ENCODE data around the gene PTPRG.

Gene PTPRG

DNA sequence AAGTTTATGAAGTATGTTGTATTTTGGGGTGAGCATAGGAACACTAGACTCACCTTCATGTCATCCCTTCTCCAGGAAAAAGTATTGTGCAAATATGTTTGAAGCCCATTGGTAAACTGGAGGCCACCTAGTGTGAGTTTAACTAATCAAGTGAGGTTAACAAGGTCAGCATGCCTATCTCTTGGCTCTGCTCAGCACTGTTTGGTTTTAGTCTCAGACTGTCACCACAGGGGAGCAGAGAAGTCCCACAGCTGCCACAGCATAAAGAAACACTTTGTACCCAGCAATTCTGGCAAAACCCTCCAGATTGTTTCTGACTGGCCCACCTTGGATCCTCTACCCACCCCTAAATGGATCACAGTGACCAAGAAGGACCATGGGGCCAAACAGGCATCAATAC lies 659.2 kb downstream of the PTPRG start:
- DNase-seq = no peak

DNA sequence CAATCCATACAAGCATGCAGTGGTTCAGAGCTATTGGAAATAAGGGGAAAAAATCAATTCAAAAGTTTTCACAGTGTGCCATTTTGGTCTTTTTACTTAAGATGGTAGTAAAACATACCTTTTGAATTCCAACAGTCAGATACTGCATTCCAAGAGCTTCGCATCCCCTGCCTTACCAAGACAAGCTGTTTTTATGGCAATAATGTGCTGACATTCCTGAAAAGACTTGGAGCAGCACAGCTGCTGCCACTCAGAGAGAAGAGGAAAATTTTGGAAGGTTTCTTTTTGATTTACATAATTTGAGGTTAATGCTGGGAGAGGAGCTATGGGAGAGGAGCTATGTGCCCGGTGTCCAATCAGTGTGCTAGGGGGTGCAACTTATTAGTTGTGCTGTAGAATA lies 663.7 kb downstream of the PTPRG start:
- DNase-seq = no peak

DNA sequence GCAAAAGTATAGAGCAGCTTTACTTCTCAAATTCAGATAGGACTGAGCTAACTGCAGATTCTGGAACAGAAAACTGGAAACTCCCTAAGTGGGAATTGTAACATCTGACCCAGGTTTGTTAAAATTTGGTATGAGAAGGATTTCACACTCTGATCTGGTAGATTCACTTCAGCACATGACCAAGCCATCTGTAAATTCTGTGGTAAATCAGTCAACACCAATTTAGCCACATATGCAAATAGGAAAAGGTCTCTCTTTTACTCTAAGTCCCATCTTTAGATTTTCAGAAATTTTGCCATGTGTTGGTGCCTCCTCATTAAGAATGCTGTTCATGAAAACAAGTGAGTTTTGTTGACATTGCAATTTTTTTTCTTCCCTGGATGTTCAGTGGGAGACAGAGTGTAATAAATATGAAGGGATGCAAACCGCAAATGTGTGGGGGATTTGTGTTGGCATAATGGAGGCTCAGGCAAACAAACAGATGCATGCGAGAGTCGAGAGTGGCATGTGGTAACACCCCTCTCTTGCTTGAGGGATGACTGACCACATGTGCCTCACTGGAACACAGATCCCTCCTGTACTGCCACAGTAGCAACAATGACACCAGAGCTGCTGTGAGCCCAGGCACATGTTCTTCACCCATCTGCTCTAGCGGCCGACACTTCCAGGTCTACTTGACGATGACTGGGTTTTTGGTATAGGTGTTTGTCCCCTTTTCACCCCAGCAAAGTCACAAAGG lies 665.4 kb downstream of the PTPRG start:
- no peak for DNase-seq

- no peak for DNase-seq
These were observed 667.1 kb downstream of the PTPRG start for GRCh38 chr3:62228467-62228866.

DNA sequence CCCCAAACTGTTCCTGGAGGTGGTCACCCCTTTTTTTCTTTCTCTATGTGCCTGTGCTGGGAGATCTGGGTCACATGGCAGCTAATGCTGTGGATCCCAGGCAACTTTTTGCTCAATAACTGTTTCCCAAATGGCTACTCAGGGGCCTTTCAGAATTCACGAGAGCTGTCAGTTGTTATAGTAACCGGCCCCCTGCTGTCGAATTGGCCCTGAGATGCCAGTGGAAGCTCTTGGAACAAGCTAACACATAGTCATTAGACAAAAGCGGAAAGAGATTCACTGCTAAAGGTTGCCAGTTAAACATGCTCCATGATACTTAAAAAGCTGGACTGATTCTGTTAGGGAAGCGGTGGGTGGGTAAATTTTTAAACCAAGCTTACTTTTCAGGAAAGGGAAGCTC lies 667.8 kb downstream of the PTPRG start:
- no peak for DNase-seq

GRCh38 chr3:62229908-62230307 lies 668.5 kb downstream of the PTPRG start:
- DNase-seq = no peak

- no peak for DNase-seq
These were observed 671.7 kb downstream of the PTPRG start for GRCh38 chr3:62233065-62233464.

GRCh38 chr3:62236016-62236415 lies 674.6 kb downstream of the PTPRG start:
- DNase-seq = no peak

DNA sequence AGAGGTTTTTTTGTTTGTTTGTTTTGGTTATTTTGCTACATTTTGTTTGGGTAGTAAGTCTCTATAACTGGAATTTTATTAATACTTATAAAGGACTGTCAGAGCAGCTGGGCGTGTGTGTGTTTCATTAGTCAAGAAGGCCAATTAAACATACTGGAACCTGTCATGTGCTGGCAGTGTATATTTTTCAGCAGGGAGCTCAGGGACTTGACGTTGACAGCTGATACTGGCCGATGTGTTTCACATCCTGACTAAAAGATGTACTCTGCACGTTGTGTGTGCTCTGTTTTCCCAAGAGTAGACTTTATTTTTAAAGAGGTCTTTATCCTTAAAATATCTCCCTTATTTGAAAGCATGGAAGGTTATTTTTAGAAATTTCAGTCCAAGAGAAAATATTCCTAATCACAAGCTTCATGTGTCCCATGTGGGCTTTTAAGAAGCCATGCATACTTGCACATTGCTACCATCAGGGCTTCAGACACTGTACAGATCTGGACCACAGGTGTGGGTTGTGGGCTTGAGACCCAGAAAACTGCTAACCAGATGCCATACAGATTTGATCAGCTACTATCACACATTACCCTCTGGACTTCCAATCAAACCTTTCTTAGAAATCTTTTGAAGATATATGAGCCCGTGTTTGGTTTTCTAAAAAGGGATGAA lies 676.0 kb downstream of the PTPRG start:
- no peak for DNase-seq

DNA sequence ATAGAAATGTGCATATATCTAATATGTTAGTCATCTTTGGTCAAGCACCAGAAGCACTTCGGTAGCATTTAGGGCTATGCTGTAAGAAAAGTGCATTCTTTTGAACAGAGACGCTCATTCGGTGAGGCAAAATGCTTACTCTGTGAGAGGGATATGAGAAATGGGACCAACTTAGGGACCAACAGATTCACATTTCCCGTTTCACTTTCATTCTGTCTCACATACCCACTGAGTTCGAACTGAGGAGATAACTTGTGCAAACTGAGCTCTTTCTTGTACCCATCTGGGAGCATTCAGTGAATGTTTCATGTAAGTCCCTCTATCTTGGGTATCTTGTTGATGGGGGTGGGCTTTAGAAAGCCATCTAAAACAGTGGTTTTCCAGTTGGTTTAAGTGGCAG lies 676.6 kb downstream of the PTPRG start:
- DNase-seq = no peak

DNA sequence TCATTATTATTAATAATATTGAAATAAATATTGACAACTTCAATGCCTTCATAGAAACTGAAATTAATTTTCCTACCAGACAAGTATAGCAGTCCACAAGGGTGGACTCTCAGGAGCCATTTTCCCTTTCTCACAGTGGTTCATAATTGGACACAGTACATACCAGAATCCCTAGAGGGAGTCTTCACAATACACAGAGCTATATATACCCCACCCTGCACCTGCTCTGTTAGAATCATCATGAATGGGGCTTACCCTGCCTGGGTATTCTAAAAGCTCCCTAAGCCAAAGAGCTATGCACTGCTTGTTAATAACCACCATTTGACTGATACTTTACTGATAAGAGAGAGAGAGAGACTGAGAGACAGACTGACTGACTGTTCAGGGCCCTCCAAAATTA lies 677.1 kb downstream of the PTPRG start:
- no peak for DNase-seq

- no peak for DNase-seq
These were observed 679.9 kb downstream of the PTPRG start for GRCh38 chr3:62241279-62241678.

- no peak for DNase-seq
These were observed 681.6 kb downstream of the PTPRG start for GRCh38 chr3:62242831-62243509.

DNA sequence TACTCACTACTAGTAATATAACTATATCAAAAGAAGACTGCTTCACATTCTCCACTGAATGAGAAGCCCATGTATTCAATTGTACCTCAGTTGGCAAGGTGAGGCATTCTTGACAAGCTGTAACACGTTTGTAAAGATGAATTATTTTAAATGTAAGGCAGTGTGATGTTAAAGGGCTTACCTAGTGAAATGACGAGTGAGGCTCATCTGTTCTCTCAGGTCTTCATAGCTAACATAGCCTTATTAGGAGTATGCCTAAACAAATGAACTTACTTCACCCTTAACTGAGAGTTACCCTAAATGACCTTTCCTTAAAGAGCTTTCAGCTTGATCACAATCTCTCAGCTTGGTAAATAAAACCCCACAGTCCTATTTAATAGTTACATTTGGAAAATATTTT lies 684.7 kb downstream of the PTPRG start:
- DNase-seq = no peak

DNA sequence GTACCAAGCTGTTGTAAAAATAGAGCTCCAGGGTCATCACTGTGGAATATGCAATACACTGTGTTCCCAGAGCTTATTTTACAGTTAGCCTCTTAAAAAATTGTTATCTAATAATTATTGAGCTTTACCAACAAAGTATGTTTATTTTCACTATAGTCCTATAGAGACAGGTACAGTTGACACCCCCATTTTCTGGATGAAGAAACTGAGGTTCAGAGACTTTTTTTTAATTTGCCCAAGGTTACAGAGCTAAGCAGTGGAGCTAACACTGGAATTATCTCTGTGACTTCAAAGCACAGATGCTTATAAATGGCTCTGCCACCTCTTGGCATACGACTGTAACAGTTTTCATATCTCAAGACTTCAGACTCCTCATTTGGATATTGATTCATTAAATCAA lies 685.6 kb downstream of the PTPRG start:
- DNase-seq = no peak

GRCh38 chr3:62248734-62249483 lies 687.5 kb downstream of the PTPRG start:
- no peak for DNase-seq

DNA sequence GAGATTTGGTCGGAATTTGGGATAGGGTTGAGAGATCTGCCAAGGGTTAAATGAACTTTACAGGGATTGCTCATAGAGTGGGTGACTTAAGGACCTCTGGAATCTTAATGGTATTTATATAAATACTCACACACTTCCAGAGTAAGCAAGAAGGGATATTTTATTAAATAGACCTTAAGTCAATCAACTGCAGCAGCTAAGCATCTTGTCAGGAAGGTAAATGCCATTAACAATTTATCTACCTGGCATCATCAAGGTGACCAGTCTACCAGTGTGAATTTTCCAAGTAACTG lies 688.1 kb downstream of the PTPRG start:
- no peak for DNase-seq

- DNase-seq = no peak
These were observed 688.6 kb downstream of the PTPRG start for GRCh38 chr3:62249855-62250543.

GRCh38 chr3:62252438-62253157 lies 691.2 kb downstream of the PTPRG start:
- DNase-seq = no peak

DNA sequence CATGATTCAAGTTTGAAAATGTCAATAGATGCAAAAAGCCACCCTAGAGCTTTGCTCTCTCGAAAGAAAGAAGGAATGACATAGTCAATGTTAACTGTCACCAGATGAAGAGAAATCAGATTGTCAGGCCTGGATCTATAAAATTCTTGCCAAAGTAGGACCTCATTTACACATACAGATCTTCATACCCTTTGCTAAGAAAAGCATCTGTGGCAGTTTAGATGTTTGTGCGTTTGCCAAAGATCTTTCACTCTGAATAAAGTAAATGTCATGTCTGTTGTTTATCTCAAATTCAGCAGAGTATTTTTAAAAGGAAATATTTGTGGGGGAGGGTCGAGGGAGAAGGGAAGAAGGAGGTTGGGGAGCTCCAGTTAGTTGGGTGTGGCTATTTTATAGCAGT lies 692.6 kb downstream of the PTPRG start:
- no peak for DNase-seq

DNA sequence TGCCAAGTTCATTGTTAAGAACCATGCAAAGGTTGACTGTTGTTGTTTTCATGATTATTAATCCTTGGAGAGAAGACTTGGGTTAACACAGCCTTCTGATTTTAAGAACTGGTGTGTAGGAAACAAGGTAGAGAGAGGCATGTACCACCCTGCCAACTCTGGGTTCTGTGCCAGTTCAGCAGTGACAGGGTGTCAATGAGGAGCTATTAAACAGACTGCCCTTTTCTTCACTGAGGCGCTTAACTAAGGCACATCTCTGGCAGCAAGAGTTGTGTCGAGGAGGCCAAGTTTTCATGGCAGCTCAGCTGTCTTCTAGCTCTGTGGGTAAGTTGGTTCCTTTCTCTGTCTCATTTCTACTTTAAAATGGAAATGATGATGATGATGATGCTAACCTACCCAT lies 694.4 kb downstream of the PTPRG start:
- DNase-seq = no peak

GRCh38 chr3:62259924-62260323 lies 698.6 kb downstream of the PTPRG start:
- no peak for DNase-seq
